Liver (tissue), 3 donors: ENCODE measurements around the gene TNK2.

Source experiments
- ATF3 ChIP-seq: IDR thresholded peaks from 2 replicates; pipeline ENCODE4 v1.6.1; 2016; ENCODE audit warnings: antibody characterized with exemption
- CTCF ChIP-seq: fragments of 150-350 bp; IDR thresholded peaks from 2 replicates; pipeline ENCODE4 v1.5.1; 2017; ENCODE audit warnings: improper control_type of control experiment, low read depth, low read length; ENCODE audit not compliant: missing input control
- REST ChIP-seq: IDR thresholded peaks from 2 replicates; pipeline ENCODE4 v1.6.1; 2016; ENCODE audit warnings: antibody characterized with exemption, mild to moderate bottlenecking
- SP1 ChIP-seq: IDR thresholded peaks from 2 replicates; pipeline ENCODE4 v1.6.1; 2018; ENCODE audit warnings: antibody characterized with exemption, mild to moderate bottlenecking
- donor health status: healthy.
- donor health status: healthy.

- TF ChIP-seq CTCF (no peak), ATF3 (no peak), REST (no peak), SP1 (no peak)
These were observed 9.8 kb upstream of the TNK2 start for GRCh38 chr3:195918176-195918575.
